GM18502 (cell line): ENCODE measurements around the gene ADCY3.

ENCODE experiments used
- ATAC-seq: cut with Tn5 transposase; IDR thresholded peaks from one replicate; pipeline ENCODE4 v1.9.1; 2021; ENCODE audit warnings: mild to moderate bottlenecking; ENCODE audit not compliant: unreplicated experiment, poor library complexity

The ADCY3 gene

DNA sequence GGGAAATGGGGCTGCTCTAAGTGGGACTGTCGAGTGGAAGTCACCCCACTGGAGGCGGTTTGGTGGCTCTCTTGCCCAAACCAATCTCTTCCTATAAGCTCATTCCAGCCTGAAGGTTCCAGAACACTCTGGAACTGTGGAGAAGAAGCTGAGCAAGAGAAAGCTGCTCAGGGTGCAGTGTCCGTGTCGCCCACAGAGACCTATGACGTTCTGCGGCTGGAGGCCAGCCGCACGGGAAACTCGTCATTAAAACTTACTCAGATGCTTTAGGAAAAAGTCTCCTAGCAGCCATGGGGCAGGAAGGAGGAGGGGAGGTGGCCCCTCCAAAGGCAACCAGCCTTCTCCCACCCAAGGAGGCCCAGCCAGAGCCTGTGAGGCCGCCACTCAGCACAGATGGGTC, 41.7 kb downstream of the ADCY3 start:
- no peak for ATAC-seq

DNA sequence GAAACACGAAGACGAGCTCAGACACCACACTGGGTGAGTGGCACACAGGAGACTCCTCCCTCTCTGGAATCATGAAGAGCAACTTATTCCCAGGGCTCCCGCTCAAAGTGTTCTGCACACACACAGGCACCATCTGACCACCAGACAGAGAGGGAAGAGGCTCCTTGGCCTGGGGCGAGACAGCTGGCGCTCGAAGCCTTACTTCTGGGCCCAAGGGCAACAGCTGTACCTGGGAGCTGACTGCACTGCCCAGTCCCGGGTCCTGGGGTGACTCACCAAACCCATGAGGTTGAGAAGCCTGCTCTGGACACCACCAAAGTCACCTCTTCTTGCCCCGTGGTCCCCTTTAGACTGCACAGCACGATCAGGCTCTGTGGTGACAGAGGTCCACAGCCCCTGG, 42.4 kb downstream of the ADCY3 start:
- no peak for ATAC-seq

DNA sequence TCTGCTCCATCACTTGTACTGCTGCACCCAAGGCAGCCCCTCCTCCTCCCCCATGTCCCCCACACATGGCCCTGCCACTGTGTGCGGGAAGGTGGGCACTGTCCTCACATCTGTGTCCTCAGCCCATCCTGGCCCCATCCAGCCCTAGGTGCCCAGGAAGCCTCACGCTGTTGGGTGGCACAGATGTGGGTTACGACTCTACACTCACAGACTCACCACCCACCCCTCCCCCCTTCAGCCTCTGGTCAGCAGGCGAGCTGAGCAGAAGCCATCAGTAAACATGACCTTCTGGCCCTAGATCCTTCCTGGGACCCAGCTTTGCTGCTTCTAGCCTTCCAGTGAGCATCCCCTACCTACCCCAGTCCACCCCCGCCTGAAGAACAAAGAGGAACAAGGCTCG, 43.0 kb downstream of the ADCY3 start:
- ATAC-seq: no peak

DNA sequence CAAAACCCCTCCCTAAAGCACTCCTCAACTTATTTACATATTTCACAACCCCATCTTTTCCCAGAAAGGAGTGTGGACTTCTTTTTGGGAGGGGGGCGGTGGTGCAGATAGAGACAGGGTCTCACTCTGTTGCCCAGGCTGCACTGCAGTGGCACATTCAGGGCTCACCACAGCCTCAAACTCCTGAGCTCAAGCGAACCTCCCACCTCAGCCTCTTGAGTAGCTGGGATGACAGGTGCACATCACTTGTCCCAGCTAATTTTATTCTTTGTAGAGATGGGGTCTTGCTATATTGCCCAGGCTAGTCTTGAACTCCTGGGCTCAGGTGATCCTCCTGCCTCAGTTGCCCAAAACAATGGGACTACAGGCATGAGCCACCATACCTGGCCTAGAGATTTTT, 44.1 kb downstream of the ADCY3 start:
- no peak for ATAC-seq

DNA sequence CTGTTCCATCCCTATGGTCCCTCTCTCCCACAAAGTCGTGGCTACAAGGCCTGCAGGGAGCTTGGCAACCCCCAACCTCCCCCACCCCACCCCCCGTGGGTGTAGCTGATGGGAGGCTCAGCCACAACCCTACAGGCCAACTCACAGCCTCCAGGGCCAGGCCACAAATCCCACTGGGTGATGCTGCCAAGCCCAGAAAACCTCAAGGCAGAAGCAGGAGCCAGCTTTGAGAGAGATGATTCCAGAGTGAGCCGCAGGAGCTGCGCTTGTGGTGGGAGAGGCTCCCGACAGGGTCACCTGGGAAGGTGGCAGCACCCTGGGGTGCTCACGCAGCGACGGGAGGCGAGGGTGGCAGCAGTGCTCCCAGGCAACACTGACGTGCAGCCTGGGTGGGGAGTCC, 44.8 kb downstream of the ADCY3 start:
- no peak for ATAC-seq

DNA sequence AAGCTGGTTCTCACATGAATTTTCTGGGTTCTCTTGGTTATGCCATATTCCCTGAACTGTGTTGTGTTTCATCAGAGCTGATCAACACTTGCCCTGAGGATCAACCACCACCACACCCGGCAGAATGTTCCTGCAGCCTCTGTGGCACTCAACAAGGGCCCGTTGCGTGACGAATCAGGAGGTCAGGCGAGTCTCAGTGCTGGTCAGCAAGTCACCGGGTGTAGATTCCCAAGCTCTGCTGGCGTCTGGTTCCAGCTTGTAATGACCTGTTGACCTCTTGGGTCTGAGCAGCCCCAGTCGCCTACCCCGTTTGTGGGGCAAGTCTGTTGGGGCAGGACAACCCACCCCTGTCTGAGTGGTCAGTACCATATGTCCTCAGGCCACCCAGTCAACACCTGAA, 46.0 kb downstream of the ADCY3 start:
- no peak for ATAC-seq

DNA sequence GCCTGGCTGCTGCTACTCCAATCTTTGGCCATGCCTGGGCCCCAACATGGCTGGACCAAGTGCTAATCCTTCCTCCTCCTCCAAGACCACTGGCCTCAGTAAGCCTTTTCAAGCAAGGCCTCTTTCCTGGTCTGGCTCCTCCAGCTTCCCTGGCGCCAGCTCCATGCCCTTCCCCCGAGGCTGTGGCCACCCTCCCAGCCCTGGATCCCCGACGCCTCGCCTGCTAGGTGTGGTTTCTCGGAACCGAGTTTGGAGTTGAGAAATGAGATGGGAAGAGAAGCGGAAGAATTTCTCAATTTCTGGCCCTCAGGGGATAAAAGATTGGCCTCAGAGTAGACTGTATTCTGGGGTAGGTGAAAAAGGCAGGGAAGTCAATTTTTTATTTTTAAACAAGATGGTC, 46.4 kb downstream of the ADCY3 start:
- no peak for ATAC-seq

DNA sequence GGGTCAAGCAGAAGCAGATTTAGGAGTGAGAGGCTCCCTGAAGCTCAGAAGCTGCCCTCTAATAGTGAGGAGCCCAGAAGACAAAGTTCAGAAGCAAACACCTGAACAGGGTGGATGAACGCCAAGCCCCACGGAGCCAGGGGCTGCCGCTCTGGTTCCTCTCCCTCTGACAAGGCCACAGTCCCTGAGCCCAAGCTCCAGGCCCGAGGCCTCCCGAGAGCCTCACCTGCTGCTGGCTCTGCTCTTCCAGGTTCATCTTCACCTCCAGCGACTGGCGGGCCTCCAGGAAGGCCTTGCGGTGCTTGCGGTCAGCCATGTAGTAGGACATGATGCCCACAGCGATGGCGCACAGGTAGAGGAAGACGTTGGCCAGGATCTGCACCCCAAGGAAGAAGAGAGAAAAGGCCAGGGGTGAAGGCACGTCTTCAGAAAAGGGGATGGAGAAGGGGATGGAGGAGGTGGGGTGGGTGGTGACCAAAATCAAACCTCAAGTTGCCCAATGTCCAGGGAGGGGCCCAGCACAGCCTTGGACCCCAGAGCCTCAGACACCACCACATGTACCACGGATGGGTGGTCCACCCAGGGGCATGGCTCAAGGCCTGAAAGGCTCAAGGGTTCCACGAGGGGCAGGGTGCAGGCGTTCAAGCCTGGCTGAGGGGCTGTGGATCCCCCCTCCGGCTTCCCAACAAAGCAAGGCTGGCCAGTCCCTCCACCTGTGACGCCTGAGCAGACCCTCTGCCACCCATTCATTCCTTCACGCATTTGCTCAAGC, 47.5 kb downstream of the ADCY3 start:
- ATAC-seq: no peak

DNA sequence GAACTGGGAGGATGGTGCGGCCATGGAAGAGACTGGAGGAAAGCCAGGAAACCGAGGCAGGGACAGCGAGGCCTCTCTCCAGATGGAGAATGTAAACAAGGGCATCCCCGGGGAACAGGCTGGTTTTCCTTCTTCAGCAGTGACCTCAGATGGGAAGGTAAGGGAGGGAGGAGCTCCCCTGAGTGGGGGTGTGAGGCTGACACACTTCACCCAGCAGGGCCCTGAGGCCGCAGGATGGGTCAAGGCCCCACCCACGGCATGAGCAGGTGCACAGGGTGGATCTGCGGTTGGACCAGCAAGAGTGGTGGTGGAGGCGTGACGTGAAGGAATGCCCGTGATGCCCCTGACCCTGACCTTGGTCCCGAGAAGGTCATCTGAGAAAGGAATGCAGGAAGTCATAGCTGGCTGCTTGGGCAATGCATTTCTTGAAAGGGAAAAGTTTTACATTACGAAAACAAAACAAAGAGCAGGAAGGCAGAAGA, 48.1 kb downstream of the ADCY3 start:
- no peak for ATAC-seq

DNA sequence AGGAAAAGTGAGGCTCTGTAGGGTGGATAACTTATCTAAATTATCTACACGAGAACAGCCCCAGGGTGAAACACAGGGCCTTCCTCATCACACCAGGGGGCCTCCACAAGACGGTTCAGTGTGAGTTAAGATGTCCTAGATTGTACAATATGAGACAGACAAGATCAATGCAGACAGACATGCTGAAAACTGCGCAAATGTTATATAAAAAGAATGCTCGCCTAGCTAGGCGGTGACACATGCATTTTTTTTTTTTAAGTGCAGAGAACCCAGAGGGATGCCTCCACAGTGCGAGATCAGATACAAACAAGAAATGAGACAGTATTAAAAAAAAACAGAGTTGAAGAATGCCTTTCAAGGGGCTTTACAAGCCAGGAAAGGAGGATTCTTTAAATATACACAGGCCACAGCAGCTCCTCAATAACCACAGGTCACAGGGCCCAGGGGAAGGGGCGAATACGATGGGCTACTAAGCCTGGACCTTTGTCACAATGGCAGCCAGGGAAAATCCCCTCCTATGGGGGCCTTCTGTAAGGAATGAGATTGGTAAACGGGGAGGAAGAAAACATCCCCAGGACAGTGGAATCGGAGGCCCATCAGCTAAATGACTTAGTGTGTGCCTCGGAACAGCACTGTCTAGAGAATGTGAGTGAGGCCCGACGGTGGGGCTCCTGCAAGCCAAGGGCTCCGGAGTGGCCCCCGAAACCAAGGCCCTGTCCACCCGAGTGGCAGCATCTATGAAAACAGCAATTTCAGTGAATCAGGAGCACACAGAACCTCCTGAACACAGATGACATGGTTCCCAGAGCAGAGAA, 48.9 kb downstream of the ADCY3 start:
- no peak for ATAC-seq

DNA sequence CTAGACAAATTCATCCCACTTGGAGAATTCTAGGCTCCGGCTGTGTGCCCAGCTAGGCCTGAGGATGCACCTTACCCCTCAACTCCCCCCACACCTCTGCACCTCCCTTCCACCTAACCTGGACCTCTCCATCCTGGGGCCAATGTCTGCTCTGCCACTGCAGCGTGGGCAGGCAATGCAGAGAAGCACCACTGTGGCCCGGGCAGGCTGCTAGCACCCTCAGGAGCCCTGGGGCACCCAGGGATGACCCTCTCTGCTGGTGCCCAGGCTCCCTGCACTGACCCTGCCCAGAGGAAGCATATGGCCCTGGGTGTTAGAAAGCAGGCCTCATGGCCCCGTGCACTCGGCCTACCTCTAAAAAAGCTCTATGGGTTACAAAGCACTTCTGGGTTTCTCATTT, 49.6 kb downstream of the ADCY3 start:
- ATAC-seq: no peak

DNA sequence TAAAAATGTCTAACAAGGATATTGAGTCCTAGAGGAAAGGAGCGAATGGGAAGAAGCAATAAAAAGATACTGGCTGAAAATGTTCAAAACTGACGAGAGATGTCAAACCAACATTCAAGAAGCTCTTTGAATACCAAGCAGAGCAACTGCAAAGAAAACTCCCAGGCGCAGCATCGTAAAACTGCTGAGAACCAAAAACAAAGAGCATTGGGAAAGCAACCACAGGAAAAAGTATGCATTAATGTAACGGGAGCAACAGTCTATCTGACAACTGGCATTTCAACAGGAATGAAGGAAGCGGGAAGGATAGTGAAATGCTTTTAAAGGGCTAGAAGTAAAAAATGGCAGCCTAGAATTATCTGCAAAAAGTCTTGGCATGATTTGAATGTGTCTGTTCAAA, 53.1 kb downstream of the ADCY3 start:
- ATAC-seq: no peak

DNA sequence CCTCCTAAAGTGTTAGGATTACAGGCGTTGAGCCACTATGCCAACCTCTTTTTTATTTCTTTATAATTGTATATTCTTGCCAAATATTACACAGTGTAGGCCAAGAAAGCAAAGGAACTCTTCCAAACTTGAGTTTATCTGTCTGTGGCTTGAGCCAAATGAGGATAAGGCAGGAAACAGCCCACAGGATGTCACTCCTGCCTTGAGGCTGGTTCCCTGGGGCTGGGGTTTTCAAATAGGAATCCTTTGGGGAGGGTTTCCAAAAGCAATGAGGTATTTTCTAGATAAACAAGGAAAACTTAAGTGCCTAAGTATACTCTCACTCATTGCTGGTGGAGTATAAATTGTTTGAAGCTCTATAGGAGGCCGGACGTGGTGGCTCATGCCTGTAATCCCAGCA, 56.4 kb downstream of the ADCY3 start:
- no peak for ATAC-seq

DNA sequence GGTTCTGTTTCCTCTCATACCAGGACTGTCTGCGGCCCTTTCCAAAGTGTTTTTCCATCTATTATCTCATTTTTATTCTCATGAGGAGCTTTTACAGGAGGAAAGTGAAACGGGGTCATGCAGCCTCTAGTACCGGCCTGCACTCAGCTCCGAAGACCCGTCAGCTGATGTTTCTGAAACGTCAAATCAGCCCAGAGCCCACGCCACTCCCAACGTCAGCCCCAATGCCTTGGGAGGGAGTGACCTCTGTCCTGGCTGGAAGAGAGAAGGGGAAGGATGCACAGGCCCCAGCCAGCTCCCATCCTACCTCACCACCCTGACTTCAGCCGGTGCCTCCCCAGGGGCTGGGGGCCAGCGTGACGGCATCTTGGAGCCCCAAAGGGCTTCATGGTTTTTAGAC, 58.5 kb downstream of the ADCY3 start:
- no peak for ATAC-seq

DNA sequence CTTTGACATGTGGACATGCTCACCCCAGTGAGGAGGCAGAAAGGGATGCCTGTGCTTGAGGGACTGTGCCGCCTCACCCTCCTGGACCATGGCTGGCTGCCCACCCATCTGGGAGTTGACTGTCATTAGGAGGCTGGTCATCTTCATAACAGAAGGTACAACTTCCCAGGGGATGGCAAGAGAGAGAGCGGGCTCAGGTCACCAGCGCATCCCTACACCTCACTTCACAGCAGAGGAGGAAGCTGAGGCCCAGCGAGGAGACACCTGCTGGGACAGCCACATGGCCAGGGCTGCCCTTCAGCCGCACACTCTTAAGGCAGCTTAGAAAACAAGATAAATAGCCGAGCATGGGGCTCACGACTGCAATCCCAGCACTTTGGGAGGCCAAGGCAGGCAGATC, 59.4 kb downstream of the ADCY3 start:
- ATAC-seq: no peak

DNA sequence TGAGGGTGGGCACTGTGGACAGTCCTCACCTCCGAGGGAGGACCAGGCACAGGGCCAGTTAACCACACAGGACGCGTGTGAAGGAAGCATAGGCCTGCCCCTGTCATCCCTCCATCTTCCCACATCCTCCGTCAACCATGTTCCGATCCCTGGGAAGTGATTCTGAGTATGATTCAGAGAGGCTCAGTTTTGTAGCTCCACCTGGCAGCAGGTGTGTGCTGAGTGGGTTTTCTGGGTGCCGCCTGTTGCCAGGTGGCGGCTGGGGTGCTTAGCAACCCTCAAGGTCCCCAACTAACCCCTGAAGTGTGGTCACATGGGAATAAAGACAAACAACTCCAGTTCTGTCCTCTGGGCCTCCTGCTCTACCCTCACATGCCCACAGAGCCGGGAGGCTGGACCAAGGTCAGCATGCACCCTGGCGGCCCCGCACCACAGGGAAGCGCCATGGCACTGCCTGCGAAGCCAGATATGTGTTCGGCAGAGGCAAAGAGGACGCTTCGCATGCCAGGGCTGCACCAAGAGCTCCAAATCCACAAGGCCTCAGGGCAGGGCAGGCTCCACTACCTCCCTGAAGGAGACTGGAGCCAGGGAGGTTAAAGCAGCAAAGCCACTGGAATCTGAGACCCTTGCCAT, 60.0 kb downstream of the ADCY3 start:
- ATAC-seq: no peak

DNA sequence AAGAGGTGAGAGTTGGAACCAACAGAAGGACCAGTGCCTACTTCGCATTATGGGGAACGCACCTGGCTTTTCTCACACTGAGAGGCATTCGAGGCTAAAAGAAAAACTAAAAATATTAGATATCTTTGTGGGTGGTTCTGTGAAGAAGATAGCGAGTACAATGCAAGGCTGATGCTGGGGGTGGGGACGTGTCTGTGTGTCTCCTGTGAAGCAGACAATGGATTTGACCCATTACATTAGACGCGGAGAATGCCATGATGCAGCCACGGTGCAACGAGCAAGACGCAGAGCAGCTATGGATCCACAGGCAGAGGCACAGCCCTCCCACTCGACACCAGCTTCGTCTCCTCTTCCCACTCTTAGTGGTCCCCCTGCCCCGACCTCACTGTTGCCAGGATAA, 61.0 kb downstream of the ADCY3 start:
- no peak for ATAC-seq

DNA sequence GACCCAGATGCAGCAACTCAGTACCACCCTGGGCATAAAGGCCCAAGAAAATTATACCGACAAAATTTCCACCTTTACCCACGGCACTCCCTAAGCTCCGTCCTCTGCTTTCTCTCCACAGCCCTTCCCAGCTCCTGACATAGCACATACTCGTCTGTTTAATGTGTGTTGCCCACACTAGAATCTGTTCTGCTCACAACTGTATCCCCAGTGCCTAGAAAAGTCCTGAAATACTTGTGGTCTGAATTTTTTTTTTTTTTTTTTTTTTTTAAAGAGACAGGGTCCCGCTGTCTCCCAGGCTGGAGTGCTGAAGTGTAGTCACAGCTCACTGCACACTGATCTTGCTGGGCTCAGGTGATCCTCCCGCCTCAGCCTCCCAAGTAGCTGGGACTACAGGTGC, 62.3 kb downstream of the ADCY3 start:
- no peak for ATAC-seq

DNA sequence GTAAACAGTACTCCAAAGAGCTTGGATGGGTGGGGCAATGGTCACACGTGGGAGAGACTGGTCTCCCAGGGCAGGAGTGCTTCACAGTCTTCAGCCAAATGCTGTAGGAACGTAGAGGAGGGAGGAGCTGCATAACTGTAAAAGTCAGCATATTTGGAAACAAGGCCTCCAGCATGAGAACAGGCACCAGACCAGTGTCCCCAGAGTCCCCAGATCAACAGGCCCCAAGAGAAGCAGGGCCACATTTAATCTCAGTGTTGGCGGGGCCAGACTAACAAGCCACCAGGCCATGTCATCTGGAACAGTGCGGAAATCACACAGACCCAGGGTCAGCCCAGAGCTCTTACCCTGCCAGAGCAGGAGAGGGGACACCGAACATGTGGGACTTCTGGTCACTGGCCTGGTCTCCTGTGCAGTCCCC, 63.2 kb downstream of the ADCY3 start:
- no peak for ATAC-seq

DNA sequence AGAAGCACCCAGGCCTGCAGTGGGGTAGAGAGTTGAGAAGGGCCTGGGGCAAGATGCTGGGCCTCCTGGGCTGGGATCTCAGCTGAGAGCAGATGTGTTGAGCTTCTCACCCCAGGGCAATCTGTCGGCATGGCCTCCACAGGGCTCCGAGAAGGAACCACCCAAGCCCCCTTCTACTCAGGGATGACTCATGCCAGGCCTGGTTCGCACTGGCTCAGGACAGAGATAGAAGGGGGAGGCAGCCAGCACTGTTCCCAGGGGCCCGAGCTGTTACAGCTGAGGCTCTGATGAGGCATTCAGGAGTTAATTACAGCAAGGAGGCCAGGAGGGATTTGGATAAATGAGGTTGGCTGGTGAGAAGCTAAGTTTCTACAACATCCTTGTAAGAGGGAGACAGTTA, 64.3 kb downstream of the ADCY3 start:
- ATAC-seq: no peak

DNA sequence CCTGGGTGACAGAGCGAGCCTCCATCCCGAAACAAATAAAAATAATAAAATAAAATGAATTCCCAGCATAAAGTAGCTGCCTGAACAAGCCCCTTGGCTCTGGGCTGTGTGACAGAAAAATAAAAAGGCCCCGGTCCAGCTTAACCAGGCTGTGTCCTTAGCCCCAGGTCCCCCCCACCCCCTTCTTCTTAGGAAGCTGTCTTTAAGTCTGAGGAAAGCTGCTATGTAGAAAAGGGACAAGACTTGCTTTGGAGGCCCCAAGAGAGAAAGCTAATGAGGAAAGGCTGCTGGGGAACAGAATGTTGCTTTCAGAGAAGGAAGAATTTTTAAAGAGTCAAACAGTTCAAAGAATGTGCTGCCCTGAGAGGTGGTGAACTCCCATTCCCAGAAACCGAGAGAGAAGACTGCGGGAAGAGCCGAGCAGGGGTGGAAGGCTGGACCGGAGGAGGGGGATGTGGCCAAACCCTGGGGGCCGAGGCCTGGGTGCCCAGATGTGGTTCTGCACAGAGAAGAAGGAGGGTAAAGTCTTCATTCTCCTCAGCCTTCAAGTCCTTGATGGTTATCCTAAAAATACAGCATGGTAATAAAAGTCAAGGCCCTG, 64.9 kb downstream of the ADCY3 start:
- no peak for ATAC-seq
